ENCODE measurements around the gene SPOCK3.

- TF ChIP-seq CTCF (IDR thresholded peaks at IDR 0.05): no peak
- no peak for TF ChIP-seq POLR2A (IDR thresholded peaks at IDR 0.05)
Measured at GRCh38 chr4:167233685-167234315, 494 bp downstream of the SPOCK3 start.

Measured in right lobe of liver (tissue), 4 donors.